H1 (cell line): ENCODE results near the gene BCAS3. TPM values are rescaled to one million over a fixed set of nuclear protein-coding genes. Genes with fewer than 3 reads are reported as not detected.

Experiments used
- CTCF ChIA-PET: fragments of 300-600 bp; sonication (Branson Sonifier 250); formaldehyde crosslinking; loops from one replicate; lab custom pipeline; 2021; ENCODE audit not compliant: partially characterized antibody; lab: Charles Lee
- POLR2A ChIA-PET: fragments of 300-600 bp; sonication (Branson Sonifier 250); formaldehyde crosslinking; loops from one replicate; lab custom pipeline; 2021; ENCODE audit warnings: inconsistent platforms; ENCODE audit not compliant: partially characterized antibody; lab: Charles Lee
- DNase-seq, 2 experiments: peaks; one replicate each; pipeline versions ENCODE4 v3.0.0 to v3.0.0-alpha.2; 2010 to 2022; ENCODE audit warnings: low spot score in 2 of 2, low read depth in 1 of 2, mixed read lengths in 1 of 2
- FAIRE-seq: peaks from 2 replicates; lab custom pipeline; 2011; peaks lifted over from hg19 to GRCh38; lab: Jason Lieb, UNC
- H2AFZ ChIP-seq: 2 replicates; pipeline ENCODE4 v1.8.1; 2012; ENCODE audit warnings: low read length, inconsistent platforms
- H2AK5ac ChIP-seq: 2 replicates; pipeline ENCODE4 v1.6.1; 2013; ENCODE audit warnings: low read depth, low read length
- H2BK120ac ChIP-seq: replicated peaks from 2 replicates; pipeline ENCODE3; 2013; ENCODE audit warnings: low read depth, low read length, inconsistent platforms
- H2BK12ac ChIP-seq: 2 replicates; pipeline ENCODE4 v1.6.1; 2013; ENCODE audit warnings: low read depth, low read length
- H2BK15ac ChIP-seq: 2 replicates; pipeline ENCODE4 v1.6.1; 2013; ENCODE audit warnings: low read length
- H2BK20ac ChIP-seq: 2 replicates; pipeline ENCODE4 v1.6.1; 2013; ENCODE audit warnings: low read length
- H2BK5ac ChIP-seq: 2 replicates; pipeline ENCODE4 v1.6.1; 2013; ENCODE audit warnings: low read depth, low read length
- H3K14ac ChIP-seq: 2 replicates; pipeline ENCODE4 v1.6.1; 2013; ENCODE audit warnings: inconsistent platforms; ENCODE audit not compliant: insufficient read length
- H3K18ac ChIP-seq: 2 replicates; pipeline ENCODE4 v1.6.1; 2013; ENCODE audit warnings: low read length; ENCODE audit errors: extremely low read depth
- H3K23ac ChIP-seq: 2 replicates; pipeline ENCODE4 v1.6.1; 2013; ENCODE audit warnings: inconsistent platforms; ENCODE audit not compliant: insufficient read length
- H3K23me2 ChIP-seq: 2 replicates; pipeline ENCODE4 v1.6.1; 2013; ENCODE audit warnings: low read depth, low read length
- H3K27ac ChIP-seq: 2 replicates; pipeline ENCODE4 v1.6.1; 2011; ENCODE audit warnings: low read depth, low read length, inconsistent platforms
- H3K27me3 ChIP-seq, 4 experiments: replicated peaks in 1 of 4; 1 replicate in 1 of 4; 2 replicates in 3 of 4; pipeline versions ENCODE4 v1.6.1 to v1.8.1; 2011 to 2013; ENCODE audit warnings: low read length in 3 of 4, mild to moderate bottlenecking in 3 of 4, inconsistent platforms in 2 of 4, mixed read lengths in 2 of 4, moderate library complexity in 1 of 4; ENCODE audit not compliant: control insufficient read depth in 3 of 4, insufficient read depth in 3 of 4; ENCODE audit errors: extremely low read depth in 1 of 4
- H3K36me3 ChIP-seq, 4 experiments: 2 replicates each; pipeline versions ENCODE4 v1.6.1 to v1.8.1; 2011 to 2013; ENCODE audit warnings: mild to moderate bottlenecking in 4 of 4, low read length in 3 of 4, moderate library complexity in 2 of 4, control low read depth in 1 of 4, inconsistent platforms in 1 of 4; ENCODE audit not compliant: insufficient read depth in 4 of 4, control insufficient read depth in 2 of 4
- H3K4ac ChIP-seq: replicated peaks from 2 replicates; pipeline ENCODE3; 2013; ENCODE audit warnings: low read length, low read depth, mixed read lengths, inconsistent platforms; ENCODE audit not compliant: insufficient read length
- H3K4me1 ChIP-seq, 4 experiments: replicated peaks in 1 of 4; 1 replicate in 1 of 4; 2 replicates in 3 of 4; pipeline versions ENCODE4 v1.6.1 to v1.8.1; 2011 to 2013; ENCODE audit warnings: low read length in 3 of 4, inconsistent platforms in 2 of 4, mixed read lengths in 1 of 4; ENCODE audit not compliant: insufficient read depth in 4 of 4, control insufficient read depth in 3 of 4
- H3K4me2 ChIP-seq, 2 experiments: 2 replicates each; pipeline versions ENCODE4 v1.6.1 to v1.8.1; 2011 to 2013; ENCODE audit warnings: low read depth in 2 of 2, low read length in 2 of 2, control low read depth in 1 of 2, inconsistent platforms in 1 of 2, mild to moderate bottlenecking in 1 of 2; ENCODE audit not compliant: insufficient read depth in 1 of 2
- H3K4me3 ChIP-seq, 4 experiments: fragments of 200-600, 300-600 bp in 1 of 4; sonication (generic), shearing (Covaris generic), sonication (Bioruptor Twin) in 1 of 4; 2 replicates each; pipeline versions ENCODE4 v1.5.1 to v1.8.1; 2011 to 2016; ENCODE audit warnings: low read length in 4 of 4, low read depth in 3 of 4, control low read depth in 2 of 4, inconsistent platforms in 2 of 4, mild to moderate bottlenecking in 2 of 4, mixed read lengths in 1 of 4, moderate library complexity in 1 of 4; ENCODE audit not compliant: insufficient read depth in 2 of 4; ENCODE audit errors: extremely low read depth in 1 of 4
- H3K56ac ChIP-seq: replicated peaks from 2 replicates; pipeline ENCODE3; 2013; ENCODE audit warnings: low read depth, mild to moderate bottlenecking, mixed read lengths, low read length, inconsistent platforms; ENCODE audit not compliant: insufficient read length
- H3K79me1 ChIP-seq: 2 replicates; pipeline ENCODE4 v1.6.1; 2013; ENCODE audit warnings: low read depth, low read length, control low read depth
- H3K79me2 ChIP-seq, 2 experiments: 2 replicates each; pipeline versions ENCODE4 v1.6.1 to v1.8.1; 2012 to 2013; ENCODE audit warnings: low read length in 2 of 2, mild to moderate bottlenecking in 2 of 2, inconsistent platforms in 1 of 2; ENCODE audit not compliant: insufficient read depth in 2 of 2, control insufficient read depth in 1 of 2
- H3K9ac ChIP-seq, 4 experiments: replicated peaks in 1 of 4; 1 replicate in 1 of 4; 2 replicates in 3 of 4; pipeline versions ENCODE4 v1.6.1 to v1.8.1; 2011 to 2013; ENCODE audit warnings: low read depth in 3 of 4, low read length in 3 of 4, control low read depth in 2 of 4, mild to moderate bottlenecking in 2 of 4, moderate library complexity in 2 of 4, inconsistent platforms in 1 of 4; ENCODE audit errors: extremely low read depth in 1 of 4
- H3K9me3 ChIP-seq, 2 experiments: 2 replicates each; pipeline versions ENCODE4 v1.6.1 to v1.8.1; 2012 to 2013; ENCODE audit warnings: mild to moderate bottlenecking in 2 of 2, moderate library complexity in 2 of 2, control low read depth in 1 of 2, inconsistent platforms in 1 of 2, low read depth in 1 of 2, low read length in 1 of 2, mixed read lengths in 1 of 2; ENCODE audit not compliant: insufficient read depth in 2 of 2
- H4K20me1 ChIP-seq, 2 experiments: replicated peaks in 1 of 2; 2 replicates each; pipeline versions ENCODE3 to v1.8.1; 2011 to 2013; ENCODE audit warnings: inconsistent platforms in 2 of 2, low read length in 2 of 2, mild to moderate bottlenecking in 1 of 2; ENCODE audit not compliant: insufficient read depth in 2 of 2, control insufficient read depth in 1 of 2
- H4K5ac ChIP-seq: 2 replicates; pipeline ENCODE4 v1.6.1; 2013; ENCODE audit warnings: low read length, low read depth, mixed read lengths, inconsistent platforms; ENCODE audit not compliant: insufficient read length
- H4K8ac ChIP-seq: 2 replicates; pipeline ENCODE4 v1.8.0; 2013; ENCODE audit warnings: mild to moderate bottlenecking, moderate library complexity, low read length, inconsistent platforms; ENCODE audit not compliant: insufficient read depth; ENCODE audit errors: extremely low read depth
- H4K91ac ChIP-seq: replicated peaks from 2 replicates; pipeline ENCODE3; 2013; ENCODE audit warnings: low read length, mixed read lengths, inconsistent platforms; ENCODE audit not compliant: insufficient read length
- ATF3 ChIP-seq: IDR thresholded peaks from 2 replicates; pipeline ENCODE4 v1.6.1; 2011; ENCODE audit warnings: low read depth, mild to moderate bottlenecking, low read length; ENCODE audit not compliant: insufficient read depth
- CBX8 ChIP-seq: fragments of 300-800, 300-1000 bp; sonication (generic); IDR thresholded peaks from 2 replicates; pipeline ENCODE4 v1.7.1; 2016; ENCODE audit warnings: low read depth, low read length, borderline replicate concordance
- CHD2 ChIP-seq: IDR thresholded peaks from 2 replicates; pipeline ENCODE4 v1.6.1; 2012; ENCODE audit warnings: low read length, improper control_type of control experiment
- E2F6 ChIP-seq: IDR thresholded peaks from 2 replicates; pipeline ENCODE4 v1.6.1; 2012; ENCODE audit warnings: inconsistent platforms
- JUND ChIP-seq: IDR thresholded peaks from 2 replicates; pipeline ENCODE4 v1.6.1; 2011; ENCODE audit warnings: mild to moderate bottlenecking, improper control_type of control experiment, low read length
- RBBP5 ChIP-seq: IDR thresholded peaks from 2 replicates; pipeline ENCODE4 v1.7.1; 2012; ENCODE audit warnings: low read depth, mild to moderate bottlenecking, inconsistent platforms, low read length, moderate library complexity, borderline replicate concordance
- SIRT6 ChIP-seq: IDR thresholded peaks from one replicate; pipeline ENCODE4 v1.7.1; 2012; ENCODE audit warnings: low read length, inconsistent platforms
- SP1 ChIP-seq: IDR thresholded peaks from 2 replicates; pipeline ENCODE4 v1.6.1; 2011; ENCODE audit warnings: low read depth, low read length
- SRF ChIP-seq: IDR thresholded peaks from 2 replicates; pipeline ENCODE4 v1.6.1; 2011; ENCODE audit warnings: mild to moderate bottlenecking, low read depth, low read length, moderate library complexity
- TBP ChIP-seq: IDR thresholded peaks from 2 replicates; pipeline ENCODE4 v1.6.1; 2011; ENCODE audit warnings: low read depth, low read length, improper control_type of control experiment
- TEAD4 ChIP-seq: IDR thresholded peaks from 2 replicates; pipeline ENCODE4 v1.6.1; 2012; ENCODE audit warnings: low read depth, low read length, inconsistent platforms, mixed read lengths
- WGBS, 2 experiments: shearing (Covaris generic) in 1 of 2; methylation state at CpG; one replicate each; pipeline versions ENCODE4 v1.1.6 to v1.1.7; 2013 to 2015; ENCODE audit warnings: low lambda C conversion rate in 2 of 2, mixed read lengths in 2 of 2, inconsistent platforms in 1 of 2, low coverage in 1 of 2, missing lambda C conversion rate in 1 of 2; ENCODE audit not compliant: insufficient replicate concordance in 2 of 2, insufficient coverage in 1 of 2, insufficient read length in 1 of 2; ENCODE audit errors: extremely low coverage in 1 of 2, missing lambda C conversion rate in 1 of 2; 5-methylcytosine and 5-hydroxymethylcytosine counted together
- polyA plus RNA-seq, 7 experiments: library from polyadenylated mRNA; depleted of rRNA in 3 of 7; stranded (reverse) in 5 of 7; unstranded in 2 of 7; fragments of >200 nt in 5 of 7; fragments of 200-250 nt in 2 of 7; gene quantifications; 1 replicate in 5 of 7; 2 replicates in 1 of 7; 4 replicates in 1 of 7; pipeline versions ENCODE4 v1.2.1 to v1.2.3, GENCODE V29; 2011 to 2013; ENCODE audit warnings: missing spikeins in 2 of 7, mixed read lengths in 2 of 7
- total RNA-seq: library from RNA; stranded (reverse); fragmentation: NEBNext Ultra II Directional; extraction: Animal tissue kit (Norgen Biotek cat#: 25700); gene quantifications from 2 replicates; pipeline ENCODE4 v1.2.1, GENCODE V29; 2021

BCAS3 gene
- total and polyA plus RNA-seq, 2 of the 8 experiments (the other 6 are each of a cell fraction or from before 2014, with no cell fraction given) = 9.9 to 13.3 TPM

- H3K4ac ChIP-seq = no peak overlapping the region
- H3K79me2 ChIP-seq = no peaks in the 10 kb centered on the region
- no peak overlapping the region for H4K8ac ChIP-seq
- WGBS, 2 experiments = 78% methylated on average over 1 of the region's 1 CpG; no CpG with 5 or more reads in 1 of the 2 experiments
- H4K20me1 ChIP-seq = no peaks in the 10 kb centered on the region
- no peak overlapping the region for H2BK5ac ChIP-seq
- H4K5ac ChIP-seq = no peak overlapping the region
- no peak overlapping the region for H3K18ac ChIP-seq
- H2BK15ac ChIP-seq = no peak overlapping the region
- no peak overlapping the region for H2BK12ac ChIP-seq
- H3K27me3 ChIP-seq = no peaks in the 10 kb centered on the region
- DNase-seq = no peak
- no peak for FAIRE-seq
- no peak overlapping the region for H2AK5ac ChIP-seq
- no peak overlapping the region for H2BK120ac ChIP-seq
- H3K4me1 ChIP-seq = peaks cover 0 to 1% (median 0%) of the 10 kb centered on the region in 4 experiments; a peak in 2 of 7 replicates
- H3K23me2 ChIP-seq = no peaks in the 10 kb centered on the region
- no peak overlapping the region for H3K56ac ChIP-seq
- no peak overlapping the region for H4K91ac ChIP-seq
- H3K4me3 ChIP-seq = no peak overlapping the region
- H3K79me1 ChIP-seq = no peaks in the 10 kb centered on the region
- no peaks in the 10 kb centered on the region for H3K9me3 ChIP-seq
- no peak overlapping the region for H3K4me2 ChIP-seq
- H3K14ac ChIP-seq = no peak overlapping the region
- H3K23ac ChIP-seq = no peak overlapping the region
- ChIA-PET CTCF (no interaction called here), POLR2A (no interaction called here)
- no peak overlapping the region for H2BK20ac ChIP-seq
- no peak overlapping the region for H3K27ac ChIP-seq
- no peak overlapping the region for H2AFZ ChIP-seq
- H3K36me3 ChIP-seq = no peaks in the 10 kb centered on the region
- H3K9ac ChIP-seq = no peak overlapping the region
- TF ChIP-seq SRF = no peak
- no peak for TF ChIP-seq CBX8
- TF ChIP-seq SP1 = no peak
- TF ChIP-seq E2F6 = no peak
- no peak for TF ChIP-seq JUND
- TF ChIP-seq TEAD4 = no peak
- no peak for TF ChIP-seq SIRT6
- TF ChIP-seq CHD2 = no peak
- TF ChIP-seq TBP = no peak
- no peak for TF ChIP-seq ATF3
- TF ChIP-seq RBBP5 = no peak
Measured at GRCh38 chr17:61279476-61280145, 602.0 kb downstream of the BCAS3 start.
